ENCODE measurements around the gene DNAH9. TPM values are rescaled to one million over a fixed set of nuclear protein-coding genes. Genes with fewer than 3 reads are reported as not detected.

DNAH9 gene
- total and polyA plus RNA-seq, 2 donors from 2014 or later, result 3.7 to 6.9 TPM

GRCh38 chr17:11900655-11901054 lies 302.4 kb downstream of the DNAH9 start:
- no peak overlapping the region for H3K9ac ChIP-seq (ENCODE audit: low read length in 3 of 3)
- no peaks in the 10 kb centered on the region for H3K36me3 ChIP-seq (ENCODE audit: control insufficient read depth in 2 of 3, insufficient read depth in 3 of 3, low read length in 3 of 3)
- DNase-seq (no peak), FAIRE-seq (no peak)
- intact Hi-C loops (cut with DNase I), result no loop called here
- TF ChIP-seq, protein P1, sequence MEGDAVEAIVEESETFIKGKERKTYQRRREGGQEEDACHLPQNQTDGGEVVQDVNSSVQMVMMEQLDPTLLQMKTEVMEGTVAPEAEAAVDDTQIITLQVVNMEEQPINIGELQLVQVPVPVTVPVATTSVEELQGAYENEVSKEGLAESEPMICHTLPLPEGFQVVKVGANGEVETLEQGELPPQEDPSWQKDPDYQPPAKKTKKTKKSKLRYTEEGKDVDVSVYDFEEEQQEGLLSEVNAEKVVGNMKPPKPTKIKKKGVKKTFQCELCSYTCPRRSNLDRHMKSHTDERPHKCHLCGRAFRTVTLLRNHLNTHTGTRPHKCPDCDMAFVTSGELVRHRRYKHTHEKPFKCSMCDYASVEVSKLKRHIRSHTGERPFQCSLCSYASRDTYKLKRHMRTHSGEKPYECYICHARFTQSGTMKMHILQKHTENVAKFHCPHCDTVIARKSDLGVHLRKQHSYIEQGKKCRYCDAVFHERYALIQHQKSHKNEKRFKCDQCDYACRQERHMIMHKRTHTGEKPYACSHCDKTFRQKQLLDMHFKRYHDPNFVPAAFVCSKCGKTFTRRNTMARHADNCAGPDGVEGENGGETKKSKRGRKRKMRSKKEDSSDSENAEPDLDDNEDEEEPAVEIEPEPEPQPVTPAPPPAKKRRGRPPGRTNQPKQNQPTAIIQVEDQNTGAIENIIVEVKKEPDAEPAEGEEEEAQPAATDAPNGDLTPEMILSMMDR (IDR thresholded peaks at IDR 0.05; ENCODE audit: borderline replicate concordance, extremely low read depth, insufficient read depth), result no peak
- no peak overlapping the region for H3K4me3 ChIP-seq (ENCODE audit: low read length in 3 of 3)
- no peak overlapping the region for H3K27ac ChIP-seq (ENCODE audit: low read depth in 2 of 2, low read length in 2 of 2)
- no peaks in the 10 kb centered on the region for H3K4me1 ChIP-seq (ENCODE audit: control insufficient read depth in 2 of 3, insufficient read depth in 2 of 3, low read depth in 1 of 3, low read length in 3 of 3)
- no peaks in the 10 kb centered on the region for H3K9me3 ChIP-seq (ENCODE audit: control insufficient read depth in 2 of 3, insufficient read depth in 1 of 3, low read length in 3 of 3)
- no peaks in the 10 kb centered on the region for H3K27me3 ChIP-seq (ENCODE audit: control insufficient read depth, insufficient read depth, low read length)

- H3K27me3 ChIP-seq (ENCODE audit: control insufficient read depth, insufficient read depth, low read length), result no peaks in the 10 kb centered on the region
- no peaks in the 10 kb centered on the region for H3K4me1 ChIP-seq (ENCODE audit: control insufficient read depth in 2 of 3, insufficient read depth in 2 of 3, low read depth in 1 of 3, low read length in 3 of 3)
- no peak overlapping the region for H3K27ac ChIP-seq (ENCODE audit: low read depth in 2 of 2, low read length in 2 of 2)
- H3K4me3 ChIP-seq (ENCODE audit: low read length in 3 of 3), result no peak overlapping the region
- H3K36me3 ChIP-seq (ENCODE audit: control insufficient read depth in 2 of 3, insufficient read depth in 3 of 3, low read length in 3 of 3), result no peaks in the 10 kb centered on the region
- H3K9ac ChIP-seq (ENCODE audit: low read length in 3 of 3), result no peak overlapping the region
- TF ChIP-seq, protein P1 (IDR thresholded peaks at IDR 0.05; ENCODE audit: borderline replicate concordance, extremely low read depth, insufficient read depth), result no peak
- FAIRE-seq, result no peak
- H3K9me3 ChIP-seq (ENCODE audit: control insufficient read depth in 2 of 3, insufficient read depth in 1 of 3, low read length in 3 of 3), result no peaks in the 10 kb centered on the region
- intact Hi-C loops (cut with DNase I), result no loop called here
- no peak for DNase-seq
Measured at GRCh38 chr17:11901931-11902330, 303.7 kb downstream of the DNAH9 start.

GRCh38 chr17:11908711-11909146 lies 310.5 kb downstream of the DNAH9 start:
- H3K27ac ChIP-seq (ENCODE audit: low read depth in 2 of 2, low read length in 2 of 2), result no peak overlapping the region
- intact Hi-C loops (cut with DNase I), result no loop called here
- no peaks in the 10 kb centered on the region for H3K27me3 ChIP-seq (ENCODE audit: control insufficient read depth, insufficient read depth, low read length)
- H3K4me3 ChIP-seq (ENCODE audit: low read length in 3 of 3), result no peak overlapping the region
- FAIRE-seq (no peak), DNase-seq (no peak)
- no peaks in the 10 kb centered on the region for H3K36me3 ChIP-seq (ENCODE audit: control insufficient read depth in 2 of 3, insufficient read depth in 3 of 3, low read length in 3 of 3)
- H3K9ac ChIP-seq (ENCODE audit: low read length in 3 of 3), result no peak overlapping the region
- TF ChIP-seq, protein P1 (IDR thresholded peaks at IDR 0.05; ENCODE audit: borderline replicate concordance, extremely low read depth, insufficient read depth), result no peak
- peaks cover 0 to 8% (median 0%) of the 10 kb centered on the region in 3 donors for H3K9me3 ChIP-seq (ENCODE audit: control insufficient read depth in 2 of 3, insufficient read depth in 1 of 3, low read length in 3 of 3)
- H3K4me1 ChIP-seq (ENCODE audit: control insufficient read depth in 2 of 3, insufficient read depth in 2 of 3, low read depth in 1 of 3, low read length in 3 of 3), result no peaks in the 10 kb centered on the region

DNA sequence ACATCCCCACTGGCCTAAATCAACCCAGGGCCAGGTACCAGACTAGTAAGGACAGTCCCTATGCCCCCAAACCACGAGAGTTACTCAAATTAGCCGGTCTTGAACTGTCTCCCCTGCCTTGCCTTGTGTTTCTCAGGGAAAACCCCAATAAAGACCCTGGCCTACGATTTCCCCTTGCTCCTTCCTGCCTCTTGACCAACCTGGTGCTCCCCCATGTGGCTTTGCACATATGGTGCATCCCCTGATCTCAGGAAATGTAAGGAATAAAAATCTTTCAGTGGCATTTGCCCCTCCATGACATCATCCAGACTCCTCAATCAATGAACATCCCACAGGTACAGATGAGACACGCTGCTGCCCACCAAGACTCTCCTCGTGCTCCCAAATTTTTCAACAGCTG lies 311.1 kb downstream of the DNAH9 start:
- Histone ChIP-seq H3K9ac (ENCODE audit: low read length in 3 of 3) (no peak overlapping the region), H3K27ac (ENCODE audit: low read depth in 2 of 2, low read length in 2 of 2) (no peak overlapping the region), H3K4me1 (ENCODE audit: control insufficient read depth in 2 of 3, insufficient read depth in 2 of 3, low read depth in 1 of 3, low read length in 3 of 3) (no peaks in the 10 kb centered on the region), H3K36me3 (ENCODE audit: control insufficient read depth in 2 of 3, insufficient read depth in 3 of 3, low read length in 3 of 3) (no peaks in the 10 kb centered on the region), H3K9me3 (ENCODE audit: control insufficient read depth in 2 of 3, insufficient read depth in 1 of 3, low read length in 3 of 3) (peaks cover 0 to 8% (median 0%) of the 10 kb centered on the region in 3 donors), H3K4me3 (ENCODE audit: low read length in 3 of 3) (no peak overlapping the region), H3K27me3 (ENCODE audit: control insufficient read depth, insufficient read depth, low read length) (no peaks in the 10 kb centered on the region)
- intact Hi-C loops (cut with DNase I), result no loop called here
- DNase-seq, result no peak
- no peak for FAIRE-seq
- TF ChIP-seq, protein P1 (IDR thresholded peaks at IDR 0.05; ENCODE audit: borderline replicate concordance, extremely low read depth, insufficient read depth), result no peak
